Astrocyte of the cerebellum (primary cell): Measurements from ENCODE around the gene WDR59.
"Not testable (repeated sequence)": the region's sequence is repeated elsewhere in the genome, so short reads cannot be mapped to it uniquely, and the experiment has no call there.

Source experiments
- DNase-seq: peaks from one replicate; pipeline ENCODE4 v3.0.0-alpha.2; 2011; ENCODE audit warnings: low read depth
- H3K4me3 ChIP-seq: 2 replicates; pipeline ENCODE4 v1.5.1; 2011; ENCODE audit warnings: mild to moderate bottlenecking, low read depth, low read length, moderate library complexity
- in situ Hi-C: cut with HindIII; loops from 2 replicates; pipeline ENCODE4 v1.10.0; 2017; ENCODE audit warnings: low sequenced_read_pairs
- TF ChIP-seq, protein P1 (sequence below): IDR thresholded peaks from 2 replicates; pipeline ENCODE4 v1.5.1; 2012; ENCODE audit warnings: low read length, low read depth, moderate library complexity, mild to moderate bottlenecking; ENCODE audit errors: missing control alignments

The WDR59 gene

DNA sequence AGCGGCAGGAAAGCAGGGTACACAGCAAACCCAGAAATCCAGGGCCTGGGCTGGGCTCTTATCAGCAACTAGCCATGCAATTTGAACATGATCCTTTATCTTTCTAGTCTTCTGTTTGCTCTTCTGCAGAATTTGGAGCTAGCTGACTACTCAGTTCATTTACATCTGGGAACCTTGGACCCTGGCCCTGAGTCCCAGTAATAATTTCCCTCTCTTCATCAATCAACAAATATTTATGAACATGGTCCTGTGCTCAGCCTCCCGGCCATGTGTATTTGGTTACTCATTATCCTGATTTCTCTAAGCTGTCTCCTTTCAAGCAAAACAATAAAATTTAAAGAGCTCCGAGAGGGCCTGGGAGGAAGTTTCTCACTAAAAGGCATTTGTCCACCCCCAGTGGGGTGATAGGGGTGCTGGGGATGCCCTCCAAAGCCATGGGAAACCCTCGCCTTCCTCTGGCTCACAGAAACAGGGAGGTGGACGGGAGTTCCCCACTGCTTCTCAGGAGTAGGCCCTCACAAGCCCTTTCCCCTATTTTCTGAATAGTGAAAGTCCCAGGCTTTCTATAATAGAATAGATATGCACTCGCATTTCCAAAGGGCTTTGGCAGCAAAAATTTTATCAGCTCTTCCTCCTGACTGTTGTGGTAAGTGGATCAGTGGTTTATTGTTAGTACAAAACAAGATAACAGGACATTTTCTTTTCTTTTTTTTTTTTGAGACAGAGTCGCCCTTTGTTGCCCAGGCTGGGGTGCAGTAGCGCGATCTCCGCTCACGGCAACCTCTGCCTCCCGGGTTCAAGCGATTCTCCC, 6.9 kb upstream of the WDR59 start:
- DNase-seq = no peak
- H3K4me3 ChIP-seq = no peak overlapping the region
- TF ChIP-seq, protein P1, sequence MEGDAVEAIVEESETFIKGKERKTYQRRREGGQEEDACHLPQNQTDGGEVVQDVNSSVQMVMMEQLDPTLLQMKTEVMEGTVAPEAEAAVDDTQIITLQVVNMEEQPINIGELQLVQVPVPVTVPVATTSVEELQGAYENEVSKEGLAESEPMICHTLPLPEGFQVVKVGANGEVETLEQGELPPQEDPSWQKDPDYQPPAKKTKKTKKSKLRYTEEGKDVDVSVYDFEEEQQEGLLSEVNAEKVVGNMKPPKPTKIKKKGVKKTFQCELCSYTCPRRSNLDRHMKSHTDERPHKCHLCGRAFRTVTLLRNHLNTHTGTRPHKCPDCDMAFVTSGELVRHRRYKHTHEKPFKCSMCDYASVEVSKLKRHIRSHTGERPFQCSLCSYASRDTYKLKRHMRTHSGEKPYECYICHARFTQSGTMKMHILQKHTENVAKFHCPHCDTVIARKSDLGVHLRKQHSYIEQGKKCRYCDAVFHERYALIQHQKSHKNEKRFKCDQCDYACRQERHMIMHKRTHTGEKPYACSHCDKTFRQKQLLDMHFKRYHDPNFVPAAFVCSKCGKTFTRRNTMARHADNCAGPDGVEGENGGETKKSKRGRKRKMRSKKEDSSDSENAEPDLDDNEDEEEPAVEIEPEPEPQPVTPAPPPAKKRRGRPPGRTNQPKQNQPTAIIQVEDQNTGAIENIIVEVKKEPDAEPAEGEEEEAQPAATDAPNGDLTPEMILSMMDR = no peak
- in situ Hi-C loops = no loop called here

DNA sequence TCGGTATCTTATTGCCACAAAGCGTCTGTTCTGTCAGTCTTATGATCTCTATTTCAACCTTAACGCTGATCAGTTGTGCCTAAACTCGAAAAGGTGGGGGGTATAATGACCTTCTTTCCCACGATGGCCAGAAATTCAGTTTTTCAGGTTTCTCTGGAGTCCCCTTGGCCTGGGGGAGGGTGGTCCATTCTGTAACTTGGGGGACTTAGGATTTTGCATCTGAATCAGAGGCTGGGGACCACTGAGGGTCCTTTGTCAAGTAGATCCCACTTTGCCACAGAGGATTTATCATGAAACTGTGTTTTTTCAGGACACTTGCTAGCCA, 6.3 kb upstream of the WDR59 start:
- DNase-seq = no peak
- no peak overlapping the region for H3K4me3 ChIP-seq
- in situ Hi-C loops = no loop called here
- TF ChIP-seq, protein P1 = no peak

DNA sequence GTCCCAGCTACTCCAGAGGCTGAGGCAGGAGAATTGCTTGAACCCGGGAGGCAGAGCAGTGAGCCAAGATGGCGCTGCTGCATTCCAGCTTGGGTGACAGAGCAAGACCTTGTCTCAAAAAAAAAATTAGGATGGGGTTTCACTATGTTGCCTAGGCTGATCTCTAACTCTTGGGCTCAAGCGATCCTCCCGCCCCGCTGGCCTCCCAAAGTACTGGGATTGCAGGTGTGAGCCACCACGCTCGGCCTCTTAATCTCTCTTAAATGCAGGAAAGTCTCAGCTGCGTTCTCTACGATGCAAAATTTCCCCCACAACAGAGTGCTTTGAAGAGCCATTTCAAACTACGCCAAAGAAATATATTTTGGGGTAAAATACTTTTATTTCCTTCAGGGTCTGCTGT, 5.9 kb upstream of the WDR59 start:
- no peak for DNase-seq
- in situ Hi-C loops = no loop called here
- TF ChIP-seq, protein P1 = no peak
- no peak overlapping the region for H3K4me3 ChIP-seq

DNA sequence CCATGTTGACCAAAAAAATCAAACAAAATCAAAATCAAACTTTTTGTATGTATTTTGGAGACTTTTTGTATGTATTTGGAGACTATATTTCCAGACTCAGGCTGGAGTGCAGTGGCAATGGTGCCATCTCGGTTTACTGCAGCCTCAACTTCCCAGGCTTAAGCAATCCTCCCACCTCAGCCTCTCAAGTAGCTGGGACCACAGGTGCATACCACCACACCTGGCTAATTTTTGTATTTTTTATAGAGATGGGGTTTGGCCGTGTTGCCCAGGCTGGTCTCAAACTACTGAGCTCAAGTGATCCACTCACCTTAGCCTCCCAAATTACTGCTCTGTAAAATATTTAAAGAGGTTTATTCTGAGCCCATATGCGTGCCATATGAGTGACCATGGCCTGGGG, 4.9 kb upstream of the WDR59 start:
- in situ Hi-C loops, H3K4me3 ChIP-seq, DNase-seq: not testable (repeated sequence)

DNA sequence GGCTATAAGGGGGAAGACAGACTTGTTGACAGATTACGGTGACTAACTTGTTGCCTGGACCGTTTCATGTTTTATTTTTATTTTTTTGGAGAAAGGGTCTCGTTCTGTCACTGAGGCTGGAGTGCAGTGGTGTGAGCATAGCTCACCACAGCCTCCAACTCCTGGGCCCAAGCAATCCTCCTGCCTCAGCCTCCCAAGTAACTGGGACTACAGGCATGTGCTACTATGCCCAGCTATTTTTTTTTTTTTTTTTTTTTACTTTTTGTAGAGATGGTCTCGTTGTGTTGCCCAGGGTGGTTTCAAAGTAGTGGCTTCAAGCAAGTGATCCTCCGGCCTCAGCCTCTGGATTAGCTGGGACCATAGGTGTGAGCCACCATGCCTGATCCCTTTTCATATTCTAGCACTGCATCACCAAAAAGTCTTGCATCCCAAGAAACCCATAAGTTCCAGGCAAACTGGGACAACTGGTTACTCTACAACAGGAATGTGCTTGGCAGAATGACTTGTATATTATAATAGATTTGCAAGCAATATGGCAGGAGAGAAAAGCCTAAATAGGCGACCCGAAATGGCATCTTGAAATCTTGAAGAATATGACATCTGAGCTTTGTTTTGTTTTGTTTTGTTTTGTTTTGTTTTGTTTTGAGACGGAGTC, 2.2 kb upstream of the WDR59 start:
- TF ChIP-seq, protein P1 = no peak
- H3K4me3 ChIP-seq = no peak overlapping the region
- DNase-seq = no peak
- in situ Hi-C loops = no loop called here

DNA sequence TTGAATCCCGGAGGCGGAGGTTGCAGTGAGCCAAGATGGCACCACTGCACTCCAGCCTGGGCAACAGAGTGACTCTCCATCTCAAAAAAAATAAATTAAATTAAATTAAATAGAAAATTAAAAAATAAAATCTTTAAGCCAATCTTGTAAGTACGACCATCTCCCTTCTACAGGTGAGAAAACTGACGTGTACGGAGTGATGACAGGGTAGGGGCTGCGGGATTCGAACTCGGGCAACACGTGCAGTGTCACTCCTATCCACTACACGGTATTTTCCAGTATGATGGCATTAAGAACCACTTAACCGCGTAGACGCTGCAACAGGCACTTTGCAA, 762 bp downstream of the WDR59 start:
- no peak for DNase-seq
- TF ChIP-seq, protein P1 = no peak
- in situ Hi-C loops = no loop called here
- H3K4me3 ChIP-seq = peak overlapping the region; percentile 100

DNA sequence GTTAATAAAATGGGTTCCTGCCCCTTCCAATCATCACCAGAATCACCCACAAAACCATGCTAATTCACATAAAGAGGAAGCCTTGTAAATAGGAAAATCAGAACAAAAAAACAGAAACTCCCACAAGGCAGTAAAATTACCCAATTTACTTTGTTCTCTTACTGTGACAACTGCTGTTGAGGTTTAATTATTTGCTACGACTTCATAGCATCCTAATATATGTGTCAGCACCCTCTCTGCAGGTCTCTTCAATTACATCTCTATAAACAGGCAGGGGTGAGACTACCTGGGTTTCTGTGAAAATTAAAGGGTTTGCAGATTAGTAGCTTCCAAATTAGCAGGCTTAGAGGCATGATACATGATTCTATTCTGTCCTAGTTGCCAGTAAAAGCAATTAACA, 2.7 kb downstream of the WDR59 start:
- in situ Hi-C loops = no loop called here
- H3K4me3 ChIP-seq = no peak overlapping the region
- DNase-seq = no peak
- TF ChIP-seq, protein P1 = no peak
